Measurements from ENCODE around the gene TMTC1.

DNA sequence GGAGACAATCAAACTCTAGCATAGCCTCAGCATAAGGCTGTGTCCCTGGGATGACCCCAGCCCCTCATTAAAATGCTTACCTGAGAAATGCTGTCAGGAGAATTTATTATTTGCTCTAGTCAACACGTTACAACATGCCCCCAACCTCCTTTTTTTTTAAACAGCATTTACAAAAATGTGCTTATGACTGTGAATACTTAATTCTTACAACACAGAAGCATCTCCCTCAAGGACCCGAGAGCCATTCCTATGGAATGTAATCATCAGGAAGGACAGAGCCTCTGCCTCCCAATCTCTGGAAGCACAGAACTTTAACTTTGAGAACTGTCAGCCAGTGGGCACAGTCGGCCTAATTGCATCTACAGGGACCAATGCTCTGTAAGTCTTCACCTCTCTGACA, 149.7 kb downstream of the TMTC1 start:
- TF ChIP-seq, protein P1, sequence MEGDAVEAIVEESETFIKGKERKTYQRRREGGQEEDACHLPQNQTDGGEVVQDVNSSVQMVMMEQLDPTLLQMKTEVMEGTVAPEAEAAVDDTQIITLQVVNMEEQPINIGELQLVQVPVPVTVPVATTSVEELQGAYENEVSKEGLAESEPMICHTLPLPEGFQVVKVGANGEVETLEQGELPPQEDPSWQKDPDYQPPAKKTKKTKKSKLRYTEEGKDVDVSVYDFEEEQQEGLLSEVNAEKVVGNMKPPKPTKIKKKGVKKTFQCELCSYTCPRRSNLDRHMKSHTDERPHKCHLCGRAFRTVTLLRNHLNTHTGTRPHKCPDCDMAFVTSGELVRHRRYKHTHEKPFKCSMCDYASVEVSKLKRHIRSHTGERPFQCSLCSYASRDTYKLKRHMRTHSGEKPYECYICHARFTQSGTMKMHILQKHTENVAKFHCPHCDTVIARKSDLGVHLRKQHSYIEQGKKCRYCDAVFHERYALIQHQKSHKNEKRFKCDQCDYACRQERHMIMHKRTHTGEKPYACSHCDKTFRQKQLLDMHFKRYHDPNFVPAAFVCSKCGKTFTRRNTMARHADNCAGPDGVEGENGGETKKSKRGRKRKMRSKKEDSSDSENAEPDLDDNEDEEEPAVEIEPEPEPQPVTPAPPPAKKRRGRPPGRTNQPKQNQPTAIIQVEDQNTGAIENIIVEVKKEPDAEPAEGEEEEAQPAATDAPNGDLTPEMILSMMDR (IDR thresholded peaks at IDR 0.05 in 2 of 3, conservative IDR thresholded peaks at IDR 0.05 in 1 of 3; ENCODE audit: insufficient read depth in 2 of 3, low read depth in 1 of 3, low read length in 3 of 3), result no peak
- TF ChIP-seq GABPA (tag; conservative IDR thresholded peaks at IDR 0.05; ENCODE audit: low read depth) (no peak), CEBPB (tag; IDR thresholded peaks at IDR 0.05) (no peak), TCF7 (IDR thresholded peaks at IDR 0.05; ENCODE audit: borderline replicate concordance) (no peak), ZSCAN29 (IDR thresholded peaks at IDR 0.05) (no peak), HDAC6 (IDR thresholded peaks at IDR 0.05; ENCODE audit: low read depth, low read length) (no peak)
- TF ChIP-seq, protein P2, sequence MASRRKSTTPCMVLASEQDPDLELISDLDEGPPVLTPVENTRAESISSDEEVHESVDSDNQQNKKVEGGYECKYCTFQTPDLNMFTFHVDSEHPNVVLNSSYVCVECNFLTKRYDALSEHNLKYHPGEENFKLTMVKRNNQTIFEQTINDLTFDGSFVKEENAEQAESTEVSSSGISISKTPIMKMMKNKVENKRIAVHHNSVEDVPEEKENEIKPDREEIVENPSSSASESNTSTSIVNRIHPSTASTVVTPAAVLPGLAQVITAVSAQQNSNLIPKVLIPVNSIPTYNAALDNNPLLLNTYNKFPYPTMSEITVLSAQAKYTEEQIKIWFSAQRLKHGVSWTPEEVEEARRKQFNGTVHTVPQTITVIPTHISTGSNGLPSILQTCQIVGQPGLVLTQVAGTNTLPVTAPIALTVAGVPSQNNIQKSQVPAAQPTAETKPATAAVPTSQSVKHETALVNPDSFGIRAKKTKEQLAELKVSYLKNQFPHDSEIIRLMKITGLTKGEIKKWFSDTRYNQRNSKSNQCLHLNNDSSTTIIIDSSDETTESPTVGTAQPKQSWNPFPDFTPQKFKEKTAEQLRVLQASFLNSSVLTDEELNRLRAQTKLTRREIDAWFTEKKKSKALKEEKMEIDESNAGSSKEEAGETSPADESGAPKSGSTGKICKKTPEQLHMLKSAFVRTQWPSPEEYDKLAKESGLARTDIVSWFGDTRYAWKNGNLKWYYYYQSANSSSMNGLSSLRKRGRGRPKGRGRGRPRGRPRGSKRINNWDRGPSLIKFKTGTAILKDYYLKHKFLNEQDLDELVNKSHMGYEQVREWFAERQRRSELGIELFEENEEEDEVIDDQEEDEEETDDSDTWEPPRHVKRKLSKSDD (conservative IDR thresholded peaks at IDR 0.05; ENCODE audit: low read length), result no peak

Data from K562 (cell line).